IMR-90 (cell line): Measurements from ENCODE around the gene MPL. TPM values are rescaled to one million over a fixed set of nuclear protein-coding genes. Genes with fewer than 3 reads are reported as not detected.

ENCODE experiments used
- ATAC-seq: fragments of 200-7000 bp; cut with Tn5 transposase; 2 replicates; pipeline ENCODE4 v1.9.1; 2020; ENCODE audit warnings: low read depth, mild to moderate bottlenecking, moderate library complexity
- BruUV-seq: library from RNA; stranded (reverse); fragments of 400-500 nt; replicated peaks from 2 replicates; lab custom pipeline; 2021; lab: Mats Ljungman, UMichigan
- CTCF ChIA-PET: fragments of 300-600 bp; formaldehyde crosslinking; extraction: SDS; loops from one replicate; lab custom pipeline; 2021; ENCODE audit warnings: antibody characterized with exemption; lab: Yijun Ruan, JAX
- POLR2A ChIA-PET: fragments of 300-600 bp; sonication (Branson Sonifier 250); formaldehyde crosslinking; loops from one replicate; lab custom pipeline; 2022; ENCODE audit warnings: antibody characterized with exemption; ENCODE audit not compliant: unreplicated experiment; lab: Charles Lee
- DNase-seq: peaks from one replicate; pipeline ENCODE4 v3.0.0; 2013
- H2AFZ ChIP-seq: replicated peaks from 2 replicates; pipeline ENCODE3; 2013; ENCODE audit warnings: low read length, mild to moderate bottlenecking; ENCODE audit not compliant: poor library complexity
- H2AK5ac ChIP-seq: 2 replicates; pipeline ENCODE4 v1.6.1; 2013; ENCODE audit warnings: low read depth, low read length, inconsistent platforms
- H2AK9ac ChIP-seq: replicated peaks from 2 replicates; pipeline ENCODE3; 2013; ENCODE audit warnings: mild to moderate bottlenecking, low read depth, low read length, moderate library complexity; ENCODE audit not compliant: poor library complexity
- H2BK120ac ChIP-seq: 2 replicates; pipeline ENCODE4 v1.6.1; 2013; ENCODE audit warnings: low read depth, low read length, inconsistent platforms
- H2BK15ac ChIP-seq: 3 replicates; pipeline ENCODE4 v1.6.1; 2013; ENCODE audit warnings: low read depth, low read length, inconsistent platforms
- H2BK20ac ChIP-seq: 2 replicates; pipeline ENCODE4 v1.6.1; 2013; ENCODE audit warnings: low read depth, mild to moderate bottlenecking, inconsistent platforms, low read length, moderate library complexity
- H2BK5ac ChIP-seq: 2 replicates; pipeline ENCODE4 v1.6.1; 2013; ENCODE audit warnings: mild to moderate bottlenecking, low read depth, low read length, inconsistent platforms; ENCODE audit not compliant: poor library complexity, severe bottlenecking
- H3K14ac ChIP-seq: replicated peaks from 2 replicates; pipeline ENCODE4 v1.6.1; 2013; ENCODE audit warnings: low read depth, low read length, inconsistent platforms
- H3K18ac ChIP-seq: 2 replicates; pipeline ENCODE4 v1.6.1; 2013; ENCODE audit warnings: low read depth, low read length, control low read depth
- H3K23ac ChIP-seq: 2 replicates; pipeline ENCODE4 v1.6.1; 2013; ENCODE audit warnings: low read depth, low read length, inconsistent platforms
- H3K27ac ChIP-seq: 2 replicates; pipeline ENCODE4 v1.5.1; 2013; ENCODE audit warnings: mild to moderate bottlenecking, control low read depth, low read length; ENCODE audit not compliant: insufficient read depth
- H3K27me3 ChIP-seq: 2 replicates; pipeline ENCODE4 v1.6.1; 2013; ENCODE audit warnings: low read length; ENCODE audit not compliant: control insufficient read depth, insufficient read depth
- H3K36me3 ChIP-seq: 2 replicates; pipeline ENCODE4 v1.6.1; 2013; ENCODE audit warnings: low read length, mixed read lengths; ENCODE audit not compliant: control insufficient read depth, insufficient read depth
- H3K4ac ChIP-seq: 2 replicates; pipeline ENCODE4 v1.6.1; 2013; ENCODE audit warnings: low read depth, low read length, inconsistent platforms
- H3K4me1 ChIP-seq: 2 replicates; pipeline ENCODE4 v1.6.1; 2013; ENCODE audit warnings: low read length, mixed read lengths; ENCODE audit not compliant: control insufficient read depth, insufficient read depth
- H3K4me2 ChIP-seq: 2 replicates; pipeline ENCODE4 v1.6.1; 2013; ENCODE audit warnings: low read depth, mild to moderate bottlenecking, control low read depth, low read length, moderate library complexity
- H3K4me3 ChIP-seq: 2 replicates; pipeline ENCODE4 v1.5.1; 2013; ENCODE audit warnings: low read depth, mild to moderate bottlenecking, control low read depth, low read length, moderate library complexity; ENCODE audit not compliant: insufficient read depth
- H3K56ac ChIP-seq: 2 replicates; pipeline ENCODE4 v1.6.1; 2013; ENCODE audit warnings: low read length, inconsistent platforms; ENCODE audit not compliant: insufficient read depth; ENCODE audit errors: extremely low read depth
- H3K79me1 ChIP-seq, 2 experiments: 2 replicates each; pipeline ENCODE4 v1.6.1; 2013; ENCODE audit warnings: low read length in 2 of 2, inconsistent platforms in 1 of 2, low read depth in 1 of 2
- H3K9ac ChIP-seq: 2 replicates; pipeline ENCODE4 v1.6.1; 2013; ENCODE audit warnings: low read depth, low read length, control low read depth
- H3K9me1 ChIP-seq: 2 replicates; pipeline ENCODE4 v1.6.1; 2013; ENCODE audit warnings: low read length, inconsistent platforms; ENCODE audit not compliant: insufficient read depth
- H3K9me3 ChIP-seq: 2 replicates; pipeline ENCODE4 v1.6.1; 2013; ENCODE audit warnings: low read length; ENCODE audit not compliant: control insufficient read depth, insufficient read depth
- H4K20me1 ChIP-seq: 2 replicates; pipeline ENCODE4 v1.6.1; 2013; ENCODE audit warnings: low read length, inconsistent platforms; ENCODE audit not compliant: insufficient read depth
- H4K5ac ChIP-seq: 2 replicates; pipeline ENCODE4 v1.6.1; 2013; ENCODE audit warnings: mild to moderate bottlenecking, low read depth, low read length, control low read depth
- H4K8ac ChIP-seq, 2 experiments: 2 replicates each; pipeline ENCODE4 v1.6.1; 2013; ENCODE audit warnings: low read depth in 2 of 2, low read length in 2 of 2, control low read depth in 1 of 2, inconsistent platforms in 1 of 2
- H4K91ac ChIP-seq: 2 replicates; pipeline ENCODE4 v1.6.1; 2013; ENCODE audit warnings: low read depth, low read length, inconsistent platforms; ENCODE audit not compliant: insufficient read depth
- BHLHE40 ChIP-seq: fragments of 150-350 bp; IDR thresholded peaks from 2 replicates; pipeline ENCODE4 v1.6.1; 2016; ENCODE audit warnings: mild to moderate bottlenecking, low read depth, low read length
- CEBPB ChIP-seq: IDR thresholded peaks from 2 replicates; pipeline ENCODE4 v1.6.1; 2012; ENCODE audit warnings: low read depth, low read length, improper control_type of control experiment
- CHD1 ChIP-seq: IDR thresholded peaks from 2 replicates; pipeline ENCODE4 v1.6.1; 2012; ENCODE audit warnings: low read depth, low read length, improper control_type of control experiment
- CTCF ChIP-seq: conservative IDR thresholded peaks from 2 replicates; pipeline ENCODE4 v1.5.1; 2012; ENCODE audit warnings: mild to moderate bottlenecking, low read depth, low read length, improper control_type of control experiment
- ELK1 ChIP-seq: fragments of 150-350 bp; IDR thresholded peaks from 2 replicates; pipeline ENCODE4 v1.6.1; 2016; ENCODE audit warnings: low read depth, mild to moderate bottlenecking, low read length, moderate library complexity, borderline replicate concordance
- FOS ChIP-seq: fragments of 150-350 bp; IDR thresholded peaks from 2 replicates; pipeline ENCODE4 v1.6.1; 2016; ENCODE audit warnings: low read depth, low read length
- MAFK ChIP-seq: IDR thresholded peaks from 2 replicates; pipeline ENCODE4 v1.6.1; 2012; ENCODE audit warnings: low read depth, low read length, improper control_type of control experiment
- MAZ ChIP-seq: IDR thresholded peaks from 2 replicates; pipeline ENCODE4 v1.6.1; 2012; ENCODE audit warnings: low read depth, mild to moderate bottlenecking, low read length, improper control_type of control experiment, moderate library complexity, borderline replicate concordance
- MXI1 ChIP-seq: IDR thresholded peaks from 2 replicates; pipeline ENCODE4 v1.6.1; 2012; ENCODE audit warnings: low read depth, mild to moderate bottlenecking, low read length, moderate library complexity, borderline replicate concordance
- NFE2L2 ChIP-seq: fragments of 150-350 bp; IDR thresholded peaks from 2 replicates; pipeline ENCODE4 v1.6.1; 2016; ENCODE audit warnings: low read depth, mild to moderate bottlenecking, low read length
- POLR2A ChIP-seq: IDR thresholded peaks from 2 replicates; pipeline ENCODE4 v1.6.1; 2012; ENCODE audit warnings: mild to moderate bottlenecking, low read depth, low read length
- RAD21 ChIP-seq: IDR thresholded peaks from 2 replicates; pipeline ENCODE4 v1.6.1; 2012; ENCODE audit warnings: low read length, improper control_type of control experiment
- RCOR1 ChIP-seq: IDR thresholded peaks from 2 replicates; pipeline ENCODE4 v1.6.1; 2012; ENCODE audit warnings: mild to moderate bottlenecking, low read length, improper control_type of control experiment; ENCODE audit not compliant: insufficient replicate concordance
- RFX5 ChIP-seq: IDR thresholded peaks from 2 replicates; pipeline ENCODE4 v1.8.0; 2012; ENCODE audit warnings: low read depth, mild to moderate bottlenecking, low read length, moderate library complexity
- SMC3 ChIP-seq: fragments of 150-350 bp; IDR thresholded peaks from 2 replicates; pipeline ENCODE4 v1.6.1; 2016; ENCODE audit warnings: low read depth, mild to moderate bottlenecking, antibody characterized with exemption, low read length, moderate library complexity
- USF2 ChIP-seq: fragments of 150-350 bp; IDR thresholded peaks from 2 replicates; pipeline ENCODE4 v1.6.1; 2017; ENCODE audit warnings: mild to moderate bottlenecking, antibody characterized with exemption, low read length, low read depth
- WGBS, 2 experiments: methylation state at CpG; one replicate each; pipeline versions ENCODE4 v1.1.5 to v1.1.7; 2013; ENCODE audit warnings: missing lambda C conversion rate in 2 of 2; ENCODE audit not compliant: insufficient read length in 1 of 2; ENCODE audit errors: extremely low coverage in 2 of 2; 5-methylcytosine and 5-hydroxymethylcytosine counted together
- dilution Hi-C: fragments of 300-500 bp; cut with HindIII; formaldehyde crosslinking; loops from one replicate; pipeline ENCODE4 v1.14.3; 2018; ENCODE audit warnings: low sequenced_read_pairs; ENCODE audit not compliant: unreplicated experiment
- in situ Hi-C: fragments of 300-500 bp; cut with MboI; formaldehyde crosslinking; loops from 3 replicates; pipeline ENCODE4 v1.14.3; 2019; ENCODE audit warnings: low sequenced_read_pairs, inconsistent platforms, mixed read lengths
- intact Hi-C: fragments of 100-400 bp; cut with micrococcal nuclease; formaldehyde crosslinking; loops from 2 replicates; pipeline ENCODE4 v1.10.0; 2022
- polyA plus RNA-seq, 3 experiments: library from polyadenylated mRNA; depleted of rRNA; stranded (reverse); fragments of >200 nt; gene quantifications; 2 replicates each; pipeline ENCODE4 v1.2.3, GENCODE V29; 2012; ENCODE audit warnings: low replicate concordance in 1 of 3
- total RNA-seq: library from RNA; depleted of rRNA; stranded (reverse); fragments of >200 nt; gene quantifications from 2 replicates; pipeline ENCODE4 v1.2.3, GENCODE V29; 2012

Gene MPL
- total and polyA plus RNA-seq, 2 of the 4 experiments (the other 2 are of a cell fraction): 0.12 TPM; not detected in 1

GRCh38 chr1:43350976-43351375 is 13.4 kb downstream of the MPL start:
- Histone ChIP-seq H2BK5ac (no peak overlapping the region), H3K36me3 (no peaks in the 10 kb centered on the region), H3K4me2 (no peak overlapping the region), H2BK120ac (no peak overlapping the region), H2AK5ac (0 out of 2 replicates have a peak overlapping the region, but pooled peaks have one; percentile 68), H3K27me3 (0 out of 2 replicates have a peak, but pooled peaks cover 7% of the 10 kb centered on the region), H4K8ac (no peak overlapping the region), H4K91ac (no peak overlapping the region), H2BK15ac (no peak overlapping the region), H3K4me3 (no peak overlapping the region), H2BK20ac (0 out of 2 replicates have a peak overlapping the region, but pooled peaks have one; percentile 39), H3K18ac (no peak overlapping the region), H2AFZ (no peak overlapping the region), H4K5ac (no peak overlapping the region), H2AK9ac (no peak overlapping the region), H3K14ac (no peak overlapping the region), H3K79me1 (no peaks in the 10 kb centered on the region), H3K56ac (no peak overlapping the region), H3K27ac (no peak overlapping the region), H3K23ac (no peak overlapping the region), H3K4me1 (peaks cover 15% of the 10 kb centered on the region), H3K9me1 (peaks cover 13% of the 10 kb centered on the region), H3K9ac (no peak overlapping the region), H3K9me3 (no peaks in the 10 kb centered on the region), H3K4ac (no peak overlapping the region), H4K20me1 (peaks cover 3% of the 10 kb centered on the region; the same call in 1 of the 2 replicates)
- in situ Hi-C loops (loop anchor here (10.0 kb wide), 1 partner anchor 116 kb away; no protein-coding TSS in a partner anchor), intact Hi-C loops (no loop called here), dilution Hi-C loops (no loop called here)
- no peak for TF ChIP-seq ELK1
- TF ChIP-seq MAZ: no peak
- no peak for TF ChIP-seq SMC3
- no peak for TF ChIP-seq CHD1
- TF ChIP-seq USF2: no peak
- TF ChIP-seq CEBPB: no peak
- no peak for TF ChIP-seq FOS
- TF ChIP-seq MAFK: no peak
- TF ChIP-seq RFX5: no peak
- no peak for TF ChIP-seq BHLHE40
- no peak for TF ChIP-seq POLR2A
- TF ChIP-seq MXI1: no peak
- no peak for TF ChIP-seq CTCF
- TF ChIP-seq NFE2L2: no peak
- TF ChIP-seq RCOR1: no peak
- no peak for TF ChIP-seq RAD21
- CTCF ChIA-PET: no interaction called here
- BruUV-seq: no TSS peak
- ATAC-seq: no peak
- DNase-seq: no peak
- POLR2A ChIA-PET: no interaction called here
- WGBS, 2 experiments: no CpG with 5 or more reads among the region's 1 CpG
